Progenitor cell of endocrine pancreas (in vitro differentiated cells): ENCODE data around the gene FBXW5. TPM values are rescaled to one million over a fixed set of nuclear protein-coding genes. Genes with fewer than 3 reads are reported as not detected.

Experiments used
- DNase-seq: peaks from one replicate; pipeline ENCODE4 v3.0.0; 2021; ENCODE audit warnings: low spot score; ENCODE audit not compliant: unreplicated experiment
- H3K27ac Mint-ChIP-seq: 2 replicates; pipeline ENCODE4 v1.8.0; 2021; ENCODE audit warnings: mild to moderate bottlenecking, moderate library complexity, mixed read lengths
- H3K27me3 Mint-ChIP-seq: 2 replicates; pipeline ENCODE4 v1.8.0; 2021; ENCODE audit warnings: mixed read lengths
- H3K36me3 Mint-ChIP-seq: 2 replicates; pipeline ENCODE4 v1.8.0; 2022; ENCODE audit warnings: mixed read lengths; ENCODE audit not compliant: insufficient read depth
- H3K4me1 Mint-ChIP-seq: 2 replicates; pipeline ENCODE4 v1.8.0; 2021; ENCODE audit warnings: low read depth, mixed read lengths
- H3K4me3 Mint-ChIP-seq: 2 replicates; pipeline ENCODE4 v1.8.0; 2021; ENCODE audit warnings: low read depth, mild to moderate bottlenecking, moderate library complexity, mixed read lengths
- H3K9me3 Mint-ChIP-seq: 2 replicates; pipeline ENCODE4 v1.8.0; 2021; ENCODE audit warnings: low read depth, mixed read lengths
- CTCF ChIP-seq: fragments of 200-600 bp; sonication (generic); IDR thresholded peaks from one replicate; pipeline ENCODE4 v1.5.0; 2021; ENCODE audit warnings: antibody characterized with exemption, mild to moderate bottlenecking; ENCODE audit not compliant: unreplicated experiment
- total RNA-seq: library from RNA; stranded (reverse); gene quantifications from 2 replicates; pipeline ENCODE4 v1.2.1, GENCODE V29; 2021

The FBXW5 gene
- total RNA-seq, 1 donor from 2014 or later: 77.3 TPM

- no peak for TF ChIP-seq CTCF
- Mint-ChIP-seq H3K27ac (peak overlapping the region; percentile 22), H3K27me3 (no peaks in the 10 kb centered on the region), H3K9me3 (no peaks in the 10 kb centered on the region), H3K4me1 (no peaks in the 10 kb centered on the region), H3K36me3 (peaks cover 2% of the 10 kb centered on the region), H3K4me3 (no peak overlapping the region)
- no peak for DNase-seq
Measured at GRCh38 chr9:136939431-136939995, 5.0 kb downstream of the FBXW5 start.

- no peak for DNase-seq
- no peak for TF ChIP-seq CTCF
- H3K36me3 Mint-ChIP-seq: peaks cover 4% of the 10 kb centered on the region
- no peaks in the 10 kb centered on the region for H3K4me1 Mint-ChIP-seq
- H3K27ac Mint-ChIP-seq: no peak overlapping the region
- no peaks in the 10 kb centered on the region for H3K27me3 Mint-ChIP-seq
- no peak overlapping the region for H3K4me3 Mint-ChIP-seq
- no peaks in the 10 kb centered on the region for H3K9me3 Mint-ChIP-seq
Measured at GRCh38 chr9:136937186-136938001, 7.1 kb downstream of the FBXW5 start.

GRCh38 chr9:136936645-136937170 is 7.8 kb downstream of the FBXW5 start:
- H3K4me3 Mint-ChIP-seq: no peak overlapping the region

GRCh38 chr9:136935651-136936050 is 8.9 kb downstream of the FBXW5 start:
- no peak for DNase-seq
- Mint-ChIP-seq H3K36me3 (peaks cover 9% of the 10 kb centered on the region), H3K9me3 (no peaks in the 10 kb centered on the region), H3K4me3 (no peak overlapping the region), H3K27me3 (no peaks in the 10 kb centered on the region), H3K4me1 (no peaks in the 10 kb centered on the region), H3K27ac (no peak overlapping the region)
- TF ChIP-seq CTCF: no peak

More at GRCh38 chr9:136936645-136937170, 7.8 kb downstream of the FBXW5 start:
- peaks cover 8% of the 10 kb centered on the region for H3K36me3 Mint-ChIP-seq
- H3K27ac Mint-ChIP-seq: no peak overlapping the region
- H3K9me3 Mint-ChIP-seq: no peaks in the 10 kb centered on the region
- DNase-seq: no peak
- no peaks in the 10 kb centered on the region for H3K27me3 Mint-ChIP-seq
- H3K4me1 Mint-ChIP-seq: no peaks in the 10 kb centered on the region
- TF ChIP-seq CTCF: no peak

GRCh38 chr9:136934277-136934676 is 10.3 kb downstream of the FBXW5 start:
- no peak for TF ChIP-seq CTCF
- H3K4me3 Mint-ChIP-seq: no peak overlapping the region
- DNase-seq: no peak
- no peaks in the 10 kb centered on the region for H3K4me1 Mint-ChIP-seq
- peaks cover 9% of the 10 kb centered on the region for H3K36me3 Mint-ChIP-seq
- no peaks in the 10 kb centered on the region for H3K9me3 Mint-ChIP-seq
- H3K27me3 Mint-ChIP-seq: no peaks in the 10 kb centered on the region
- no peak overlapping the region for H3K27ac Mint-ChIP-seq
